Measurements from ENCODE around the gene SIRT5.

- TF ChIP-seq YY1 (IDR thresholded peaks at IDR 0.05; ENCODE audit: insufficient read depth, insufficient read length) (no peak), ZNF274 (IDR thresholded peaks at IDR 0.05; ENCODE audit: low read depth, low read length) (no peak), SUZ12 (IDR thresholded peaks at IDR 0.05; ENCODE audit: extremely low read depth, insufficient read depth, insufficient read length) (no peak)
These were observed 16.6 kb upstream of the SIRT5 start for GRCh38 chr6:13557841-13558240.
